ENCODE measurements around the gene ABCB7.
"Not testable (repeated sequence)": the region's sequence is repeated elsewhere in the genome, so short reads cannot be mapped to it uniquely, and the experiment has no call there.

ABCB7 gene

GRCh38 chrX:75096331-75096730 is 59.8 kb downstream of the ABCB7 start:
- DNase-seq: no peak

DNA sequence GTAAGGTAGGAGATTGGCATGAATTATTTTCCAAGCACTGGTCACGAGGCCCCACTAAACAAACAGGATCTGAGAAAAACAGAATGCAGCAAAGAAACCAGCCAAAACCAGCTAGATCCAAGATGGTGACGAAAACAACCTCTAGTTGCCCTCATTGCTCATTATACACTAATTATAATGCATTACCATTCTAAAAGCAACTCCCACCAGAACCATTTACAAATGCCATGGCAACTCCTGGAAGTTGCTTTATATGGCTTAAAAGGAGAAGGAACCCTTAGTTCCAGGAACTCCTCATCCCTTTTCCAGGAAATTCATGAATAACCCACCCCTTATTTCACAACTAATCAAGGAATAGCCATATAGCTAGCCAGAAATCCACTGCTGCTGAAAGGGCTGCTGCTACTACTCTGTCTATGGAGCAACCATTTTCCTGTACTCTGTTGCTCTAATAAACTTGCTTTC is 69.3 kb downstream of the ABCB7 start:
- DNase-seq: no peak

DNA sequence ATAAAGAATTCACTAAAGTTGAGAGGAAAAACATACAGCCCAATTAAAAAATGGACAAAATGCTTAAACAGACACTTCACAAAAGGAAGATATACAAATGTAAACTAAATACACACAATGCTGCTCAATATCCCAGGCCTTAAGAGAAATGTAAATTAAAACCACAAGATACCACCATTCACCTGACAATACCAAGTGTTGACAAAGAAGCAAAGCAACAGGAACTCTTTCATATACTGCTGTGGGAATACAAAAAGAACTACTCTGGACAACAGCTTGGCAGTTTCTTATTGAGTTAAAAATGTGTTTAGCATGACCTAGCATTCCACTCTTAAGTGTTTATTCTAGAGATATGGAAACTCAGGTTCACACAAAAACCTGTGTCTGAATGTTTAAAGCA is 71.3 kb downstream of the ABCB7 start:
- no peak for DNase-seq

- no peak for DNase-seq
Observed at GRCh38 chrX:75076429-75076828, 79.7 kb downstream of the ABCB7 start.

DNA sequence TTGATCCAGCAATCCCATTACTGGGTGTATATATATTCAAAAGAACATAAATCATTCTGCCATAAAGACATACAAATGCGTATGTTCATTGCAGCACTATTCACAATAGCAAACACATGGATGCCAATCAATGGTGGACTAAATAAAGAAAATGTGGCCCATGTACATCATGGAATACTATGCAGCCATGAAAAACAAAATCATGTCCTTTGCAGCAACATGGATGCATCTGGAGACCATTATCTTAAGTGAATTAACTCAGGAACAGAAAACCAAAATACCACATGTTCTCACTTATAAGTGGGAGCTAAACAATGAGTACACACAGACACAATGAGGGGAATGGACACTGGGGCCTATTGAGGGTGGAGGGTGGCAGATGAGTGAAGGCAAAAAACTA is 81.6 kb downstream of the ABCB7 start:
- DNase-seq: no peak

DNA sequence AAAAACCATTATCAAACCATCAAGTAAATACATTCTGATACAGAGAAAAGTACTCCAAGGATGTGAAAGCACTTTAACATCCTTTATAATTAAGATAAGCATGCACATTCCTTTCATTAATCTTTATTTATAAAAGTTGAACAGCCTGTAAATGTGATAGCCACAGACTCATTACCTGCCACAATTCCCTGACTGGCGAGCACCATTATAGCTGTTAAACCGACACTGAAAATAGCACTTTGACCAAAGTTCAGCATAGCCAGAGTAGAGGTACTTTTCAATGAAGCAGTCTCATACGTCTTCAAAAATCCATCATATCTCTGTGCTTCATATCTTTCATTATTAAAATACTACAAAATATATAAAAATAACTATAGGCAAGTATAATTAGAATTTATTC is 84.7 kb downstream of the ABCB7 start:
- no peak for DNase-seq

GRCh38 chrX:75067931-75068330 is 88.2 kb downstream of the ABCB7 start:
- peak; percentile 16 for DNase-seq

GRCh38 chrX:75061701-75062100 is 94.4 kb downstream of the ABCB7 start:
- DNase-seq: peak; percentile 11

DNA sequence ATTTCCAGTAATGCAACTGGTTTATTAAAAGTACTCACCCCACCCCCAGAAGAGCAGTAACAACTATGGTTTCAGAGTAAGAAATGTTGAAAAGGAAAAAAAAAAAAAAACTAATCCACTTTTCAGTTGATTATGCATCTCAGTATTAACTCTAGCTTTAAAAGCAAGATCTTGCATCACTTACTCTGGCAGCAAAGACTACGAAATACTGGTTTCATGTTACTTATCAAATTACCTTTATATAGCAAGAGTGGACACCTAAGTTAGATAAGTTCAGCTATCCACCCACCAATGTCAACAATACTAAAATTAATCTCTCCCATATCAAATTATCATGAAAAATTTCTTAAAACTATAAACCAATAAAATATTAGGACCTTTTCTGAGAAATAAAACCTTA is 105.0 kb downstream of the ABCB7 start:
- DNase-seq: no peak

DNA sequence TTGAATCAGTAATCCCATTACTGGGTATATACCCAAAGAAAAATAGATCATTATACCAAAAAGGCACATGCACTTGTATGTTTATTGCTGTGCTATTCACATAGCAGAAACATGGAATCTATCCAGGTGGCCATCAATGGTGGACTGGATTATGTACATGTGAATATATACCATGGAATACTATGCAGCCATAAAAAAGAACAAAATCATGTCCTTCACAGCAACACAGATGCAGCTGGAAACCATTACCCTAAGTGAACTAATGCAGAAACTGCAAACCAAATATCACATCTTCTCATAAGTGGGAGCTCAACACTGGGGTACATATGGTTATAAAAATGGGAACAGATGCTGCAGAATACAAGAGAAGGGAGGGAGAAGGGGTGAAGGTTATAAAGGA is 110.7 kb downstream of the ABCB7 start:
- no peak for DNase-seq

GRCh38 chrX:75044142-75044541 is 111.9 kb downstream of the ABCB7 start:
- DNase-seq: not testable (repeated sequence)

- peak; percentile 33 for DNase-seq
Observed at GRCh38 chrX:75038925-75039324, 117.2 kb downstream of the ABCB7 start.

Measured in activated CD4-positive, alpha-beta T cell treated with anti-CD3 and anti-CD28 coated beads, Interleukin-2, Interleukin-6, amounts not matched to agents 100 ng/mL and 50 ng/mL, durations not matched to agents 16 hours and 8 hours (primary cell).